Measurements from ENCODE around the gene CCDC91. TPM values are rescaled to one million over a fixed set of nuclear protein-coding genes. Genes with fewer than 3 reads are reported as not detected.

CCDC91 gene
- total RNA-seq, 1 experiment from 2014 or later, result 35.9 TPM

GRCh38 chr12:28507033-28507432, 316.8 kb downstream of the CCDC91 start:
- BruUV-seq (replicated peaks), result no TSS peak
- no peak overlapping the region for H3K4me3 Mint-ChIP-seq (ENCODE audit: unreplicated experiment)
- H3K36me3 Mint-ChIP-seq (ENCODE audit: insufficient read depth, unreplicated experiment), result no peaks in the 10 kb centered on the region
- no peaks in the 10 kb centered on the region for H3K27me3 Mint-ChIP-seq (ENCODE audit: insufficient read depth, unreplicated experiment)
- H3K27ac Mint-ChIP-seq (ENCODE audit: low read depth, unreplicated experiment), result no peak overlapping the region
- no peak for TF ChIP-seq CTCF (IDR thresholded peaks at IDR 0.05; ENCODE audit: unreplicated experiment)
- intact Hi-C loops (cut with micrococcal nuclease), result no loop called here
- CTCF ChIA-PET, result interaction anchor here (0.6 to 0.7 kb wide), 2 partner anchors 34 to 550 kb away, joined by 3 read pairs; no protein-coding TSS in a partner anchor
- DNase-seq (ENCODE audit: unreplicated experiment), result no peak
- POLR2A ChIA-PET, result interaction anchor here (0.8 to 1.3 kb wide), 2 partner anchors 9 to 94 kb away, joined by 3 to 4 read pairs; no protein-coding TSS in a partner anchor
- H3K4me1 Mint-ChIP-seq (ENCODE audit: insufficient read depth, unreplicated experiment), result no peaks in the 10 kb centered on the region
- H3K9me3 Mint-ChIP-seq (ENCODE audit: unreplicated experiment), result peaks cover 3% of the 10 kb centered on the region

- no peak for TF ChIP-seq CTCF (IDR thresholded peaks at IDR 0.05; ENCODE audit: unreplicated experiment)
- Mint-ChIP-seq H3K36me3 (ENCODE audit: insufficient read depth, unreplicated experiment) (no peaks in the 10 kb centered on the region), H3K4me3 (ENCODE audit: unreplicated experiment) (no peak overlapping the region), H3K27ac (ENCODE audit: low read depth, unreplicated experiment) (no peak overlapping the region), H3K9me3 (ENCODE audit: unreplicated experiment) (no peaks in the 10 kb centered on the region), H3K4me1 (ENCODE audit: insufficient read depth, unreplicated experiment) (no peaks in the 10 kb centered on the region), H3K27me3 (ENCODE audit: insufficient read depth, unreplicated experiment) (no peaks in the 10 kb centered on the region)
- CTCF ChIA-PET, result interaction anchor here (0.6 to 0.7 kb wide), 2 partner anchors 34 to 551 kb away, joined by 3 read pairs; no protein-coding TSS in a partner anchor
- BruUV-seq (replicated peaks), result no TSS peak
- intact Hi-C loops (cut with micrococcal nuclease), result no loop called here
- DNase-seq (ENCODE audit: unreplicated experiment), result no peak
- POLR2A ChIA-PET, result interaction anchor here (0.8 to 1.3 kb wide), 2 partner anchors 10 to 93 kb away, joined by 3 to 4 read pairs; no protein-coding TSS in a partner anchor
Observed at GRCh38 chr12:28507867-28508266, 317.6 kb downstream of the CCDC91 start.

GRCh38 chr12:28512406-28512805, 322.1 kb downstream of the CCDC91 start:
- BruUV-seq (replicated peaks), result no TSS peak
- Mint-ChIP-seq H3K4me1 (ENCODE audit: insufficient read depth, unreplicated experiment) (no peaks in the 10 kb centered on the region), H3K27me3 (ENCODE audit: insufficient read depth, unreplicated experiment) (no peaks in the 10 kb centered on the region), H3K9me3 (ENCODE audit: unreplicated experiment) (no peaks in the 10 kb centered on the region), H3K4me3 (ENCODE audit: unreplicated experiment) (no peak overlapping the region), H3K27ac (ENCODE audit: low read depth, unreplicated experiment) (no peak overlapping the region), H3K36me3 (ENCODE audit: insufficient read depth, unreplicated experiment) (no peaks in the 10 kb centered on the region)
- no peak for TF ChIP-seq CTCF (IDR thresholded peaks at IDR 0.05; ENCODE audit: unreplicated experiment)
- ChIA-PET CTCF (no interaction called here), POLR2A (no interaction called here)
- intact Hi-C loops (cut with micrococcal nuclease), result no loop called here
- DNase-seq (ENCODE audit: unreplicated experiment), result no peak

GRCh38 chr12:28512876-28513275, 322.6 kb downstream of the CCDC91 start:
- DNase-seq (ENCODE audit: unreplicated experiment), result no peak
- ChIA-PET POLR2A (no interaction called here), CTCF (interaction anchor here (0.7 kb wide), 1 partner anchor 264 kb away, joined by 4 read pairs; no protein-coding TSS in a partner anchor)
- Mint-ChIP-seq H3K9me3 (ENCODE audit: unreplicated experiment) (no peaks in the 10 kb centered on the region), H3K4me1 (ENCODE audit: insufficient read depth, unreplicated experiment) (no peaks in the 10 kb centered on the region), H3K36me3 (ENCODE audit: insufficient read depth, unreplicated experiment) (no peaks in the 10 kb centered on the region), H3K27me3 (ENCODE audit: insufficient read depth, unreplicated experiment) (no peaks in the 10 kb centered on the region), H3K4me3 (ENCODE audit: unreplicated experiment) (no peak overlapping the region), H3K27ac (ENCODE audit: low read depth, unreplicated experiment) (no peak overlapping the region)
- intact Hi-C loops (cut with micrococcal nuclease), result no loop called here
- BruUV-seq (replicated peaks), result no TSS peak
- TF ChIP-seq CTCF (IDR thresholded peaks at IDR 0.05; ENCODE audit: unreplicated experiment), result no peak

Measured in MCF 10A (cell line).